Spinal cord (tissue), 10 donors: ENCODE results near the gene RHEBL1. TPM values are rescaled to one million over a fixed set of nuclear protein-coding genes. Genes with fewer than 3 reads are reported as not detected.

Source experiments
- DNase-seq, 6 donors: peaks; one replicate each; pipeline versions ENCODE4 v3.0.0 to v3.0.0-alpha.2; 2013 to 2015; ENCODE audit warnings: low spot score in 6 of 6, low read depth in 4 of 6
- H3K27ac ChIP-seq: one replicate; pipeline ENCODE4 v1.5.1; 2013; ENCODE audit warnings: low read depth, low read length, control low read depth
- H3K27me3 ChIP-seq: one replicate; pipeline ENCODE4 v1.6.1; 2013; ENCODE audit warnings: low read length; ENCODE audit not compliant: control insufficient read depth, insufficient read depth
- H3K36me3 ChIP-seq: one replicate; pipeline ENCODE4 v1.6.1; 2013; ENCODE audit warnings: low read length; ENCODE audit not compliant: control insufficient read depth, insufficient read depth
- H3K4me1 ChIP-seq: one replicate; pipeline ENCODE4 v1.6.1; 2013; ENCODE audit warnings: low read length; ENCODE audit not compliant: control insufficient read depth, insufficient read depth
- H3K4me3 ChIP-seq: one replicate; pipeline ENCODE4 v1.5.1; 2013; ENCODE audit warnings: low read depth, low read length, control low read depth
- H3K9me3 ChIP-seq: one replicate; pipeline ENCODE4 v1.6.1; 2013; ENCODE audit warnings: low read length; ENCODE audit not compliant: control insufficient read depth, insufficient read depth
- WGBS: methylation state at CpG from one replicate; pipeline ENCODE4 v1.1.5; 2013; ENCODE audit warnings: missing lambda C conversion rate; ENCODE audit not compliant: insufficient coverage; 5-methylcytosine and 5-hydroxymethylcytosine counted together
- polyA plus RNA-seq, 2 donors: library from polyadenylated mRNA; unstranded; fragments of 120-200 nt; gene quantifications; one replicate each; pipeline ENCODE4 v1.2.1, GENCODE V29; 2013; ENCODE audit not compliant: insufficient read length in 2 of 2
- total RNA-seq, 2 donors: library from RNA; depleted of rRNA in 1 of 2; stranded (reverse); fragments of 120-200 nt in 1 of 2; fragments of >200 nt in 1 of 2; gene quantifications; one replicate each; pipeline versions ENCODE4 v1.2.3 to v1.2.4, GENCODE V29; 2013 to 2014
- donor health status: healthy.

RHEBL1 gene
- total and polyA plus RNA-seq, 4 donors: 1.5 to 4.1 (median 1.8) TPM

DNA sequence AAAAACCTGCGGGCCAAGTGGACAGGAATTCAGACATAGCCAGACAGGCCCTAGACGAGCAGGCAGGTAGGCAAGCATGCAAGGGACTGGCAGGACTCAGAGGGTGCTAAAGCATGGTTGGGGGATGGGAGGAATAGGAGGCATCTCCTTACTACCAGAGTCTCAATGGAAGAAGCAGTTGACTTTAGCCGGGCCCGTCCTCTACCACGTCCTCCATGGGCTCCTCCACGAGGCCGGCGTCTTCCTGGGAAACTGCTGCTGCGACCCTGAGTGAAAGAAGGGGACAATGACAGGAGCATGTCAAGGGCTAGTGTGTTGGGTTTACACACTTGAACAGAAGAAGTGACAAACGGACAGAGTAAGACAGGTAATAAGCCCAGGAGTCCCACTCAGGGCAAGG, 20.8 kb downstream of the RHEBL1 start:
- no peaks in the 10 kb centered on the region for H3K4me1 ChIP-seq
- H3K9me3 ChIP-seq: no peaks in the 10 kb centered on the region
- no peak for DNase-seq
- H3K4me3 ChIP-seq: no peak overlapping the region
- H3K27ac ChIP-seq: no peak overlapping the region
- H3K36me3 ChIP-seq: peaks cover 97% of the 10 kb centered on the region
- 92% methylated on average over 10 of the region's 10 CpGs for WGBS
- no peaks in the 10 kb centered on the region for H3K27me3 ChIP-seq

DNA sequence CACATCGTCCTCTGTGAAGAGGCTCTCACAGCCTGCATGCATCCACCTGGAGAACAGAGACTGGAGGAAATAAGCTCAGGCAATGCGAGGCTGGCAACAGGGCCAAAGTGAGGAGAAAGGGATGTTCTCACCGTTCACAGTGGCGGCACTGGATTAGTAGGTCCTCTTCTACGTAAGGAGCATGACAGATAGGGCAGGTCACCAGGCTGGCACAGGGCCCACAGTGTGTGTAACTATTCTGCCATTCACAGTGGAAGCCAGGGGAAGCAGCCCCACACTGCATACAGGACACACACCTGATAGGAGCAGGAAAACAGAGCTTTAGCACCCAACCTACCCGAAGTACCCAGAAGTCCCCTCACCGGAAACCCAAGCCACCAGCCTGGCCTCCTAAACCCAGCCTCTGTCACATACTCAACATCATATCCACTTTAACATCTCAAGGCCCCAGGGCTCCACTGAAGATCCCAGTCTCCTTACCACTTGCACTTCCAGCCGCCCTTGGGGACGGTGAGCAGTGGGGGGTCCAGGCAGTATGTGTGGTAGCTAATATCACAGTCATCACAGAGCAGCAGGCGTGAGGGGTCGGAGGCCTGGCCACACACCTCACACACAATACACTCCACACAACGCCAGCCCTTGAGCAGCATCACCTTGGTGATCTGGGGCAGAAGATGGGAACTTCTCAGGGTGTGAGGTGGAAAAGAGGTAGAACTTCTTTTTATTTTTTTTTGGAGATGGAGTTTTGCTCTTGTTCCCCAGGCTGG, 23.5 kb downstream of the RHEBL1 start:
- H3K4me1 ChIP-seq: no peaks in the 10 kb centered on the region
- H3K4me3 ChIP-seq: no peak overlapping the region
- WGBS: 88% methylated on average over 7 of the region's 12 CpGs
- no peak overlapping the region for H3K27ac ChIP-seq
- DNase-seq: no peak
- peaks cover 97% of the 10 kb centered on the region for H3K36me3 ChIP-seq
- no peaks in the 10 kb centered on the region for H3K27me3 ChIP-seq
- H3K9me3 ChIP-seq: no peaks in the 10 kb centered on the region

DNA sequence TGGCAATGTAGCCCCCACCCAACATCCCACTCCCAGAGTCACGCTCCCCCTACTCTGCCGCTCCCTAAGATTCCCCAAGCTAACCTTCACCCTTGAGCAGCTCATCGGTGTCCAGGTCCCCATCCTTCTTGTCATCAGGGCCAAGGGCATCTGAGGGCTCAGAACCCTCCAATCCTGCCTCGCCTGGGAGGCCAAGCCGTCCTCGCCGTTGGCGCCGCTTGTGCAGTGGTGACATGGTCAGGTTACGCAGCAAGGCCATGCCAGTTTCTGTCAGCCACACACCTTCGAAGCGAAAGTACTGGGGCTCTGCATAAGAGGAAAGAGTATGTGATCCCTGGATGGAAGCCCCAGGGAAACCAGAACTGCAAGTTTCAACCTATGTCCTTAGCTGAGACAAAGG, 25.1 kb downstream of the RHEBL1 start:
- Histone ChIP-seq H3K27me3 (no peaks in the 10 kb centered on the region), H3K27ac (no peak overlapping the region), H3K36me3 (peaks cover 97% of the 10 kb centered on the region), H3K4me3 (no peak overlapping the region), H3K4me1 (no peaks in the 10 kb centered on the region), H3K9me3 (no peaks in the 10 kb centered on the region)
- DNase-seq: no peak
- WGBS: 97% methylated on average over 12 of the region's 12 CpGs

DNA sequence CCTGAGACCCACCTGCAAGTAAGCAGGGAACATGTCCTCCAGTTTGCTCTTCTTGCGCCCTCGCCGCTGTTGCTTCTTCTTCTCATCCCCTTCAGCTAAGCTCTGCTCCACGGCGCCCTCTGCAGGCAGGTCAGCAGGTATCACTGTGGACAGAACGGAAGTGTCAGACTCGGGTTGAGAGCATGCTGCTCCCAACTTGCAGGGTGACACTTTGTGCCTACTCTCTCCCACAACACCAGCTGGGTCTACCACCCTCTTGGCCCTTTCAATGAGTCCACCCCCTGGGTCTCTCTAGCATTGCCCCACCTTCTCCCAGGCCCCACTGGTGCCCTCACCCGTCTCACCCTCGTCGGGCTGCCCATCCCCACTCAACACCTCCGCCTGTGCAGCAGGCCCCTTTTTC, 25.9 kb downstream of the RHEBL1 start:
- Histone ChIP-seq H3K36me3 (peaks cover 98% of the 10 kb centered on the region), H3K4me1 (no peaks in the 10 kb centered on the region), H3K4me3 (no peak overlapping the region), H3K27me3 (no peaks in the 10 kb centered on the region), H3K27ac (no peak overlapping the region), H3K9me3 (no peaks in the 10 kb centered on the region)
- WGBS: 51% methylated on average over 8 of the region's 11 CpGs
- peak in 1 of 6 donors; percentile 30 for DNase-seq

DNA sequence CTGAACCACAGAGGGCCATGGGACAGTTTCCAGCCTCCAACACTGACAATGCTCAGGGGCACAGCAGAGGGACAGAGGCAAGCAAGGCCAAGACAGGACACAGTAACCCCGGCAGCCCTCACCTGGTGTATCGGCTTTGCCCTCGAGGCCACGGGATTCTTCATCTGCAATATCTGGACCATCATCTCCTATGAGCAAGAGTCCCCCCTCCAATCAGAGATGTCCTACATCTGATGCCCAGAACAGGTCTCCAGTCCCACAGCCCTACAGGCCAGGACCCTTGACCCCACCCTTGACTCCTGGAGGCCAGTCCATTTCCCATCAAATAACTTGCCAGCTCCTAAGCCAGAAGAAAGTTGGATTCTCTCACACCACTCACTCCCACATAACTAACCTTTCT, 26.5 kb downstream of the RHEBL1 start:
- DNase-seq: no peak
- H3K36me3 ChIP-seq: peaks cover 99% of the 10 kb centered on the region
- no peak overlapping the region for H3K4me3 ChIP-seq
- H3K4me1 ChIP-seq: no peaks in the 10 kb centered on the region
- no peaks in the 10 kb centered on the region for H3K27me3 ChIP-seq
- WGBS: 90% methylated on average over 4 of the region's 4 CpGs
- no peak overlapping the region for H3K27ac ChIP-seq
- no peaks in the 10 kb centered on the region for H3K9me3 ChIP-seq

DNA sequence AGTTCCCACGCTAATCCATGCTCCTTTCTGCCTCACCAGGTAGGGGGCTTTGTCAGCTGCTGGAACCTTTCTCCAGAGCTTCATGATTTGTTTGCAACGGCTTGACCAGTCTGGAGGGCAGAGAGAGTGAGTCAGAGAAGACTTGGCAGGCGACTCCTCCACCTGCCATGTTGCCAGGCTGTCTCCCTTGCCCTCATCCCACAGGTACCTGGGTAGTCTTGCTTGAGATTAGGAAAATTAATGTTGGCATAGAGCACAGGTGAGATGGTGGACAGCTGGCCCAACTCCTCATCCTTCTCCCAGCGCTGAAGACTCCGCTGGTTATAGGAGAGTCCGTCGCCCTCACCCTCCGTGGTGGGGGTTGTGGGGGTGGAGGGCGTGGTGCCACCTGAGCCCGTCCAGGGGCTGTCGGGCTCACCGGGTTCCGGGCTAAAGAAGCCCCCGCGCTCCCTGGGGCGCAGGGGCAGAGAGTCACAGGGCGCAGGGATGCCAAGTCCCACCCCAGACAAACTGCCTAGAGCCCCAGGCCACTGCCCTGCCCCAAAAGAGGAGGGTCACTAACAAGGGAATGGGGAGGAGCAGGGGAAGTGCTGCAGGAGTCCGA, 27.8 kb downstream of the RHEBL1 start:
- Histone ChIP-seq H3K4me1 (no peaks in the 10 kb centered on the region), H3K27ac (no peak overlapping the region), H3K4me3 (no peak overlapping the region), H3K27me3 (no peaks in the 10 kb centered on the region), H3K9me3 (no peaks in the 10 kb centered on the region), H3K36me3 (peaks cover 100% of the 10 kb centered on the region)
- WGBS: 98% methylated on average over 9 of the region's 18 CpGs
- DNase-seq: no peak

DNA sequence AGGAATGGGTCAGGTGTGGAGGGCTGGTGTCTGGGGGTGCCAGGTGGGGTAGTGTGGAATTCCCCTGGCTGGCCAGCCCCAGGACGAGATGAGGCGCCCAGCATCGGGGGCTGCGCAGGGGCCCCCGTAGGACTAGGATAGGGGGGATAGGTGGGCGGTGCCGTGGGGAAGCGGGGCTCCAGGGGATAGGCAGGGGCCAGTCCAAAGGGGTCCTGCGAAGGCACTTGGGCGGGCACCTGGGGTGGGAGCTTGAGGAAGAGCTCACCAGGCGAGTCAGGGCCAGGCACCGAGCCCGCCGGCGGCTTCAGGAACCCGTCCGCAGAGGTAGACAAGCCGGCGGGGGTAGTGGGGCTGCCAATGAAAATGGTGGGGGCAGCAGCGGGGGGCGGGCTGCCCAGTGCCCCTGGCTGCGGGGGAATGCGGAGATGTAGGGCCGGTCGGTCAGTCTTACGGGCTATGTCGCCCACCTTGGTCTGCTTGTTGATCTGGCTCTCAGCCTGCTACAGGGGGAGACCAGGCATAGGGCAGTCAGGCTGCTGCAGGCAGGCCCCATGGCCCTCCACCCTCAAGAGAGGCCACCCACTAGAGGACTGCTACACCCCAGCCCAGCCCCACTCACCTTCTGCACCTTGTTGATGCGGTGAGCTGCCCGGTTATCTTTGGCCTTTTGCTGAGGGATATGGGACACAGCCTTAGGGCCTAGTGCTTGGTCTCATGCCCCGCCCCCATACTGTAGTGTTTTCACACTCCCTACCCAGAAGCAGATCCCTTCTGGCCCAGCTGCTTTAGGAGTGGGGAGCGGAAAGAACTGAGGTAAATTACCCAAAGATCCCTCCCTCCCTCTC, 28.5 kb downstream of the RHEBL1 start:
- Histone ChIP-seq H3K36me3 (peaks cover 100% of the 10 kb centered on the region), H3K27me3 (no peaks in the 10 kb centered on the region), H3K4me1 (no peaks in the 10 kb centered on the region), H3K4me3 (no peak overlapping the region), H3K27ac (no peak overlapping the region), H3K9me3 (no peaks in the 10 kb centered on the region)
- WGBS: 95% methylated on average over 25 of the region's 31 CpGs
- no peak for DNase-seq

DNA sequence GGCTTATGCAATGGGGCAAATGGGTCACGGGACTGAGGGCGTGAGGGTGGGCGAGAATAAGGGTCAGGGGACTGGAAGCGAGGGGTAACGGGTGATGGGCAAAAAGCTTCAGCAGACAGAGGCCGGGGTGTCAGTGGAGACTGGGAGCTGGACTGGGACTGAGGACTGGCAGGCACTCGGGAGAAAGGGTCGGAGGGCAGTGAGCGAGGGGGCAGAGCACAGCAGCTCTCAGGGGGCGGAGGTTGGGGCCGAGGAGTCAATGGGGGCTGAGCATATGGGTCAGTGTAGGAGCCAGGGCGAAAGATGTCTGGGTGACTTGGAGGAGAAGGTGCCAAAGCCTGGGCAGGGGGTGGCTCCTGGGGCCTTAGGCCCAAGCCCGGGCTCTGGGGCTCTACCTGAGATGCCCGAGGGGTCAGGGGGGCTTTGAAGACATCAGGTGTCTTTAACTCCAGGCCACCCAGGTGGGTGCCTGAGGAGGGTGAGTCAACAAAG, 29.4 kb downstream of the RHEBL1 start:
- no peaks in the 10 kb centered on the region for H3K4me1 ChIP-seq
- H3K9me3 ChIP-seq: no peaks in the 10 kb centered on the region
- H3K36me3 ChIP-seq: peaks cover 97% of the 10 kb centered on the region
- 94% methylated on average over 14 of the region's 14 CpGs for WGBS
- H3K4me3 ChIP-seq: no peak overlapping the region
- no peak overlapping the region for H3K27ac ChIP-seq
- DNase-seq: no peak
- no peaks in the 10 kb centered on the region for H3K27me3 ChIP-seq

DNA sequence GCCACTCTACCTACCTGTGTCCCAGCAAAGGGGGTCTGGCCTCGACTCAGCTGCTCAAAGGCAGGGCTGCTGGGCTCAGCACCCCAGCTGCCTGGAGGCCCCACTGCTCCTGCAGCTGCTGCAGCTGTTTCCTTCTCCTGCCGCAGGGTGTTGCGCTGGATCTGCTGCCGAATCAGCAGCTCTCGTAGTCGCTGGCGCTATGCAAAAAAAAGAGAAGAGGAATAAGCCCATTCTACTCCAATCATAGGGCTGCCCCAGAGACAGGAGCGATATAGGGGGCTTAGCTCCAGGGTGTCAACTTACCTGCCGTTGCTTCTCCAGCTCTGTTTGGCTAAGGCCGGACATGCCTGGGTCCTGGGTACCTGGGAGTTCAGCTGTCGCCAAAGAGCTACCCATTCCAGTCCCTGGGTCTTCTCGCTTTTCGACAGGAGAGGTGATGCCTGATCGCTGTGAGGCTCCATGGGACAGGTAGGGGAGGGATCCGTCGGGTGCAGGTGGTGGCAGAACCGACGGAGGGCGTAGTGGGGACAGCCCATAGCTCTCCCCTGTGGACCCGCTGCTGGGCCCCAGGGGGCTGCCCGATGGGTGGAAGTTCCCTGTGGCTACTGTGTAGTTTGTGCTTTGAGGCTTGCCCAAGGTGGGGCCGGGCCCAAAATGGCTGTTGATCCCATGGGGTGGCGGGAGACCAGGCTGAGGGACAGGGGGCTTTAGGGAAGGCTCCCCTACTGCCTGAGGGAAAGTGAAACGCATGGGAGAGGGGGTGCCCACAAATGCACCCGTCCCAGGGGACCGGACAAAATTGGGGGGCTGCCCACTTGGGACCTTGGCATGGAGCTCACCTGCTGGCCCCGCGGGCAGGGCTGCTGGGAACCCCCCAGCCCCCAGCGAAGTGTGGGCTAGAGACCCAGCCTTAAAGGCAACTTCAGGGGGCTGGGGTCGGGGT, 30.1 kb downstream of the RHEBL1 start:
- H3K4me1 ChIP-seq: no peaks in the 10 kb centered on the region
- H3K4me3 ChIP-seq: no peak overlapping the region
- no peak for DNase-seq
- no peaks in the 10 kb centered on the region for H3K27me3 ChIP-seq
- H3K36me3 ChIP-seq: peaks cover 96% of the 10 kb centered on the region
- H3K27ac ChIP-seq: no peak overlapping the region
- WGBS: 94% methylated on average over 30 of the region's 30 CpGs
- no peaks in the 10 kb centered on the region for H3K9me3 ChIP-seq
